Colonic mucosa (tissue), 4 donors: Measurements from ENCODE around the gene NME3. TPM values are rescaled to one million over a fixed set of nuclear protein-coding genes. Genes with fewer than 3 reads are reported as not detected.

Experiments used
- DNase-seq: peaks from one replicate; pipeline ENCODE4 v3.0.0-alpha.2; 2020
- H3K27ac ChIP-seq: fragments of 200-600 bp; one replicate; pipeline ENCODE4 v1.8.0; 2021
- H3K27me3 ChIP-seq: fragments of 200-600 bp; one replicate; pipeline ENCODE4 v1.8.0; 2021
- H3K36me3 ChIP-seq: fragments of 200-600 bp; one replicate; pipeline ENCODE4 v1.8.0; 2021
- H3K4me1 ChIP-seq: fragments of 200-600 bp; one replicate; pipeline ENCODE4 v1.8.0; 2021; ENCODE audit warnings: mild to moderate bottlenecking
- H3K4me3 ChIP-seq: fragments of 200-600 bp; one replicate; pipeline ENCODE4 v1.8.0; 2021
- H3K9ac ChIP-seq, 2 donors: one replicate each; pipeline ENCODE4 v1.7.0; 2013; ENCODE audit warnings: control low read depth in 2 of 2, low read depth in 2 of 2, low read length in 2 of 2
- H3K9me3 ChIP-seq: fragments of 200-600 bp; one replicate; pipeline ENCODE4 v1.8.0; 2021
- intact Hi-C: fragments of 100-400 bp; cut with DNase I; formaldehyde crosslinking; loops from one replicate; pipeline ENCODE4 v1.14.1; 2022
- total RNA-seq, 2 donors: library from RNA; stranded (reverse); fragmentation: NEBNext Ultra II Directional in 1 of 2; extraction: Animal tissue kit (Norgen Biotek cat#: 25700) in 1 of 2; gene quantifications; one replicate each; pipeline ENCODE4 v1.2.1, GENCODE V29; 2021
- TF ChIP-seq, protein P1 (sequence below): fragments of 200-600 bp; IDR thresholded peaks from one replicate; pipeline ENCODE4 v1.8.0; 2022; ENCODE audit warnings: antibody characterized with exemption, mild to moderate bottlenecking
- donor health status: healthy.
- donor health status: DM: no; HTN: no; CAD: no.
- donor health status: DM: no; HTN: no; CAD: no.

The NME3 gene
- total RNA-seq, 2 donors from 2014 or later, result 61.3 to 79.7 TPM

GRCh38 chr16:1818204-1818872, 47.0 kb upstream of the NME3 start:
- Histone ChIP-seq H3K36me3 (peaks cover 15% of the 10 kb centered on the region), H3K27me3 (no peaks in the 10 kb centered on the region), H3K4me1 (no peaks in the 10 kb centered on the region), H3K4me3 (no peak overlapping the region), H3K27ac (no peak overlapping the region), H3K9me3 (no peaks in the 10 kb centered on the region), H3K9ac (no peak overlapping the region)
- DNase-seq, result no peak
- intact Hi-C loops, result no loop called here
- TF ChIP-seq, protein P1, sequence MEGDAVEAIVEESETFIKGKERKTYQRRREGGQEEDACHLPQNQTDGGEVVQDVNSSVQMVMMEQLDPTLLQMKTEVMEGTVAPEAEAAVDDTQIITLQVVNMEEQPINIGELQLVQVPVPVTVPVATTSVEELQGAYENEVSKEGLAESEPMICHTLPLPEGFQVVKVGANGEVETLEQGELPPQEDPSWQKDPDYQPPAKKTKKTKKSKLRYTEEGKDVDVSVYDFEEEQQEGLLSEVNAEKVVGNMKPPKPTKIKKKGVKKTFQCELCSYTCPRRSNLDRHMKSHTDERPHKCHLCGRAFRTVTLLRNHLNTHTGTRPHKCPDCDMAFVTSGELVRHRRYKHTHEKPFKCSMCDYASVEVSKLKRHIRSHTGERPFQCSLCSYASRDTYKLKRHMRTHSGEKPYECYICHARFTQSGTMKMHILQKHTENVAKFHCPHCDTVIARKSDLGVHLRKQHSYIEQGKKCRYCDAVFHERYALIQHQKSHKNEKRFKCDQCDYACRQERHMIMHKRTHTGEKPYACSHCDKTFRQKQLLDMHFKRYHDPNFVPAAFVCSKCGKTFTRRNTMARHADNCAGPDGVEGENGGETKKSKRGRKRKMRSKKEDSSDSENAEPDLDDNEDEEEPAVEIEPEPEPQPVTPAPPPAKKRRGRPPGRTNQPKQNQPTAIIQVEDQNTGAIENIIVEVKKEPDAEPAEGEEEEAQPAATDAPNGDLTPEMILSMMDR, result no peak

DNA sequence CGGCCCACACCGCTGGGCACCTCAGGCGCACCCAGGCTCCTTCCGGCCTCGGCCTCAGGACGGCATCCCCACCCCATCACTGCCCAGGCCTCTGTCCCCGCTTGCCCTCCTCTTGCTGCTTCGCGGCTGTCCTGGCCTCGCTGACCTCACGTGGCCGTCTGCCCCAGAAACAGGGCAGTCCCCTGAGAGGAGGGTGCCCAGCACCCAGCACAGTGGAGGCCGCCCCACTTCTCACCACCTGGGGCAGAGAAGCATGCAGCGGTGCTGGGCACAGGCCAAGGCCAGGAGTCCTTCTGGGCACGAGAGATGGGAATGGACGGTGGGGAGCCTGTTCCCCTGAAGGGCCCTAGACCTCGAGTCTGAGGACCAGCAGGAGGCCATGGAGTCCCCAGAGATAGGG, 46.4 kb upstream of the NME3 start:
- intact Hi-C loops, result no loop called here
- no peak overlapping the region for H3K9ac ChIP-seq
- DNase-seq, result no peak
- no peaks in the 10 kb centered on the region for H3K4me1 ChIP-seq
- H3K27ac ChIP-seq, result no peak overlapping the region
- TF ChIP-seq, protein P1, result no peak
- H3K36me3 ChIP-seq, result peaks cover 15% of the 10 kb centered on the region
- no peak overlapping the region for H3K4me3 ChIP-seq
- H3K27me3 ChIP-seq, result no peaks in the 10 kb centered on the region
- no peaks in the 10 kb centered on the region for H3K9me3 ChIP-seq

- no peak for DNase-seq
- TF ChIP-seq, protein P1, result no peak
Observed at GRCh38 chr16:1817276-1817589, 45.9 kb upstream of the NME3 start.

DNA sequence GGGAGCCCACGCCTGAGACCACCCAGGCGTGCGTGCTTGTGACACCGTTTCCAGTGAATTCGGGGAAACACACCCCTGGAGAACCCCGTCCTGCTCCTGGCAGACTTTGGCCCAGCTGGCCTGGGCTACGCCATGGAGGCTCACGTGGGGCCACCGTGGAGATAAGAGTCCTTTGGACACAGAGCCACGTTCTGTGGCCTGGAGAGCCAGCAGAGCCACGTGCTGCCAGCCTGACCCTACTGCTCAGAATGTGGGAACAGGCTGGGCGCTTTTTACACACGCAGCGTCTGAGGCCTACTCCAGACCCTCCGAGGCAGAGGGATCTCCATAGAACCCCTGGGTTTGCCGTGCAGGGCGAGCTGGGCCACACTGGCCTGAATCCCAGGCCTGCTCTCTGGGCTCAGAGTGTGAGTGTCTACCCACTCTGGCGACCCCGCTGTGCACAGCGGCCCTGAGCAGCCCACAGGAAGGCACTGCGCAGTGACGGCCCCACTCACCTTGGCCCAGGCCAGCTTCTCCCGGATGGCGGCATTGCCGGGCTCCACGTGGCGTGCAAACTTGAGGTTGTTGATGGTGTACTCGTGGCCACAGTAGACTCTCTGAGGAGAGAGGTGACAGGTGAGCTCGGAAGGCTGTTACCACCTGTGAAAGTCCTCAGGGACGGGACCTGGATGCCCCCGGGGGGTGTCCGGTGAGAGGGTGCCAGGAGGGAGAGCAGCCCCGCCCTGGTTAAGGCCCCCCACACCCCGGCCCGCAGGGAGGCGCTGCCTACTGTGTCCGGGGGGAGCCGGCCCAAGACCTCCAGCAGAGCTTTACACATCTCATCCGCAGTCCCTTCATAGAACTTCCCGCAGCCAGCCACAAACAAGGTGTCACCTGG, 45.3 kb upstream of the NME3 start:
- H3K27ac ChIP-seq, result no peak overlapping the region
- DNase-seq, result no peak
- H3K4me3 ChIP-seq, result no peak overlapping the region
- intact Hi-C loops, result no loop called here
- no peaks in the 10 kb centered on the region for H3K4me1 ChIP-seq
- peaks cover 6% of the 10 kb centered on the region for H3K36me3 ChIP-seq
- H3K9me3 ChIP-seq, result no peaks in the 10 kb centered on the region
- no peaks in the 10 kb centered on the region for H3K27me3 ChIP-seq
- TF ChIP-seq, protein P1, result no peak
- no peak overlapping the region for H3K9ac ChIP-seq

More at GRCh38 chr16:1817276-1817589, 45.9 kb upstream of the NME3 start:
- Histone ChIP-seq H3K27ac (no peak overlapping the region), H3K9ac (no peak overlapping the region), H3K4me1 (no peaks in the 10 kb centered on the region), H3K4me3 (no peak overlapping the region), H3K36me3 (peaks cover 12% of the 10 kb centered on the region), H3K27me3 (no peaks in the 10 kb centered on the region), H3K9me3 (no peaks in the 10 kb centered on the region)
- intact Hi-C loops, result no loop called here

- Histone ChIP-seq H3K9ac (no peak overlapping the region), H3K9me3 (no peaks in the 10 kb centered on the region), H3K4me1 (no peaks in the 10 kb centered on the region), H3K27me3 (no peaks in the 10 kb centered on the region), H3K27ac (no peak overlapping the region), H3K4me3 (no peak overlapping the region), H3K36me3 (peaks cover 6% of the 10 kb centered on the region)
- intact Hi-C loops, result no loop called here
- TF ChIP-seq, protein P1, result no peak
- no peak for DNase-seq
Observed at GRCh38 chr16:1815461-1815860, 44.1 kb upstream of the NME3 start.
